Measurements from ENCODE around the gene SETD4. TPM values are rescaled to one million over a fixed set of nuclear protein-coding genes. Genes with fewer than 3 reads are reported as not detected.
A peak's percentile ranks its signal among the peaks of the same experiment; 100 is the strongest.
"Not testable (repeated sequence)": the region's sequence is repeated elsewhere in the genome, so short reads cannot be mapped to it uniquely, and the experiment has no call there.

Gene SETD4
- total RNA-seq, 2 donors from 2014 or later: 16.5 to 19.1 TPM

GRCh38 chr21:36093512-36093911, 33.2 kb upstream of the SETD4 start:
- no peak for DNase-seq
- no peaks in the 10 kb centered on the region for H3K4me1 Mint-ChIP-seq
- peaks cover 2% of the 10 kb centered on the region for H3K9me3 ChIP-seq (ENCODE audit: control insufficient read depth, low read length, poor library complexity, severe bottlenecking)
- H3K36me3 Mint-ChIP-seq (ENCODE audit: low read depth): peaks cover 2% of the 10 kb centered on the region
- H3K4me3 Mint-ChIP-seq: no peak overlapping the region
- no peak overlapping the region for H3K27ac Mint-ChIP-seq
- no peaks in the 10 kb centered on the region for H3K27me3 Mint-ChIP-seq
- ATAC-seq: no peak

GRCh38 chr21:36092681-36093080, 32.4 kb upstream of the SETD4 start:
- no peak overlapping the region for H3K4me3 Mint-ChIP-seq
- H3K27me3 Mint-ChIP-seq: no peaks in the 10 kb centered on the region
- peaks cover 2% of the 10 kb centered on the region for H3K36me3 Mint-ChIP-seq (ENCODE audit: low read depth)
- no peaks in the 10 kb centered on the region for H3K4me1 Mint-ChIP-seq
- peaks cover 2% of the 10 kb centered on the region for H3K9me3 ChIP-seq (ENCODE audit: control insufficient read depth, low read length, poor library complexity, severe bottlenecking)
- ATAC-seq: no peak
- no peak overlapping the region for H3K27ac Mint-ChIP-seq
- no peak for DNase-seq

- H3K27me3 Mint-ChIP-seq: no peaks in the 10 kb centered on the region
- no peak for DNase-seq
- peaks cover 2% of the 10 kb centered on the region for H3K9me3 ChIP-seq (ENCODE audit: control insufficient read depth, low read length, poor library complexity, severe bottlenecking)
- H3K27ac Mint-ChIP-seq: no peak overlapping the region
- H3K4me3 Mint-ChIP-seq: no peak overlapping the region
- ATAC-seq: no peak
- peaks cover 3% of the 10 kb centered on the region for H3K4me1 Mint-ChIP-seq
- no peaks in the 10 kb centered on the region for H3K36me3 Mint-ChIP-seq (ENCODE audit: low read depth)
Measured at GRCh38 chr21:36089946-36090345, 29.6 kb upstream of the SETD4 start.

GRCh38 chr21:36087362-36088138, 27.2 kb upstream of the SETD4 start:
- no peaks in the 10 kb centered on the region for H3K27me3 Mint-ChIP-seq
- no peak for DNase-seq
- H3K4me3 Mint-ChIP-seq: no peak overlapping the region
- no peak for ATAC-seq
- peak overlapping the region; percentile 47 for H3K27ac Mint-ChIP-seq
- H3K4me1 Mint-ChIP-seq: peaks cover 3% of the 10 kb centered on the region
- H3K36me3 Mint-ChIP-seq (ENCODE audit: low read depth): no peaks in the 10 kb centered on the region
- no peaks in the 10 kb centered on the region for H3K9me3 ChIP-seq (ENCODE audit: control insufficient read depth, low read length, poor library complexity, severe bottlenecking)

- no peak overlapping the region for H3K27ac Mint-ChIP-seq
- H3K36me3 Mint-ChIP-seq (ENCODE audit: low read depth): peaks cover 2% of the 10 kb centered on the region
- DNase-seq: no peak
- no peak for ATAC-seq
- H3K4me1 Mint-ChIP-seq: peaks cover 9% of the 10 kb centered on the region
- no peak overlapping the region for H3K4me3 Mint-ChIP-seq
- no peaks in the 10 kb centered on the region for H3K9me3 ChIP-seq (ENCODE audit: control insufficient read depth, low read length, poor library complexity, severe bottlenecking)
- peaks cover 6% of the 10 kb centered on the region for H3K27me3 Mint-ChIP-seq
Measured at GRCh38 chr21:36082237-36082664, 21.9 kb upstream of the SETD4 start.

- no peaks in the 10 kb centered on the region for H3K9me3 ChIP-seq (ENCODE audit: control insufficient read depth, low read length, poor library complexity, severe bottlenecking)
- no peak for DNase-seq
- Mint-ChIP-seq H3K4me1 (peaks cover 8% of the 10 kb centered on the region), H3K27ac (no peak overlapping the region), H3K27me3 (peaks cover 13% of the 10 kb centered on the region), H3K36me3 (ENCODE audit: low read depth) (peaks cover 2% of the 10 kb centered on the region), H3K4me3 (no peak overlapping the region)
- ATAC-seq: no peak
Measured at GRCh38 chr21:36080386-36080785, 20.1 kb upstream of the SETD4 start.

GRCh38 chr21:36079671-36080070, 19.3 kb upstream of the SETD4 start:
- H3K27ac Mint-ChIP-seq: no peak overlapping the region
- H3K27me3 Mint-ChIP-seq: peaks cover 13% of the 10 kb centered on the region
- peaks cover 2% of the 10 kb centered on the region for H3K36me3 Mint-ChIP-seq (ENCODE audit: low read depth)
- DNase-seq (no peak), ATAC-seq (no peak)
- peak overlapping the region; percentile 59 for H3K4me3 Mint-ChIP-seq
- H3K4me1 Mint-ChIP-seq: peaks cover 8% of the 10 kb centered on the region
- no peaks in the 10 kb centered on the region for H3K9me3 ChIP-seq (ENCODE audit: control insufficient read depth, low read length, poor library complexity, severe bottlenecking)

GRCh38 chr21:36079010-36079649, 18.8 kb upstream of the SETD4 start:
- peaks cover 2% of the 10 kb centered on the region for H3K36me3 Mint-ChIP-seq (ENCODE audit: low read depth)
- ATAC-seq (peak; percentile 54), DNase-seq (no peak)
- H3K27ac Mint-ChIP-seq: no peak overlapping the region
- peaks cover 8% of the 10 kb centered on the region for H3K4me1 Mint-ChIP-seq
- H3K9me3 ChIP-seq (ENCODE audit: control insufficient read depth, low read length, poor library complexity, severe bottlenecking): no peaks in the 10 kb centered on the region
- peaks cover 13% of the 10 kb centered on the region for H3K27me3 Mint-ChIP-seq
- peak overlapping the region; percentile 59 for H3K4me3 Mint-ChIP-seq

GRCh38 chr21:36077758-36078157, 17.4 kb upstream of the SETD4 start:
- H3K4me1 Mint-ChIP-seq: peaks cover 8% of the 10 kb centered on the region
- ATAC-seq (no peak), DNase-seq (no peak)
- H3K36me3 Mint-ChIP-seq (ENCODE audit: low read depth): peaks cover 2% of the 10 kb centered on the region
- H3K9me3 ChIP-seq (ENCODE audit: control insufficient read depth, low read length, poor library complexity, severe bottlenecking): no peaks in the 10 kb centered on the region
- peaks cover 13% of the 10 kb centered on the region for H3K27me3 Mint-ChIP-seq
- H3K27ac Mint-ChIP-seq: no peak overlapping the region
- H3K4me3 Mint-ChIP-seq: no peak overlapping the region

GRCh38 chr21:36076878-36077655, 16.7 kb upstream of the SETD4 start:
- Mint-ChIP-seq H3K27me3 (peaks cover 17% of the 10 kb centered on the region), H3K27ac (no peak overlapping the region), H3K4me1 (peaks cover 10% of the 10 kb centered on the region), H3K36me3 (ENCODE audit: low read depth) (peaks cover 4% of the 10 kb centered on the region), H3K4me3 (no peak overlapping the region)
- DNase-seq (no peak), ATAC-seq (no peak)
- H3K9me3 ChIP-seq (ENCODE audit: control insufficient read depth, low read length, poor library complexity, severe bottlenecking): no peaks in the 10 kb centered on the region

GRCh38 chr21:36075953-36076352, 15.6 kb upstream of the SETD4 start:
- Mint-ChIP-seq H3K4me3 (no peak overlapping the region), H3K27me3 (peaks cover 20% of the 10 kb centered on the region), H3K36me3 (ENCODE audit: low read depth) (peaks cover 10% of the 10 kb centered on the region), H3K27ac (no peak overlapping the region), H3K4me1 (peaks cover 19% of the 10 kb centered on the region)
- H3K9me3 ChIP-seq (ENCODE audit: control insufficient read depth, low read length, poor library complexity, severe bottlenecking): no peaks in the 10 kb centered on the region
- ATAC-seq (no peak), DNase-seq (no peak)

GRCh38 chr21:36075171-36075570, 14.8 kb upstream of the SETD4 start:
- peaks cover 24% of the 10 kb centered on the region for H3K4me1 Mint-ChIP-seq
- peak overlapping the region; percentile 41 for H3K4me3 Mint-ChIP-seq
- H3K27me3 Mint-ChIP-seq: peaks cover 19% of the 10 kb centered on the region
- H3K27ac Mint-ChIP-seq: no peak overlapping the region
- ATAC-seq (no peak), DNase-seq (no peak)
- no peaks in the 10 kb centered on the region for H3K9me3 ChIP-seq (ENCODE audit: control insufficient read depth, low read length, poor library complexity, severe bottlenecking)
- H3K36me3 Mint-ChIP-seq (ENCODE audit: low read depth): peaks cover 10% of the 10 kb centered on the region

GRCh38 chr21:36073911-36074310, 13.6 kb upstream of the SETD4 start:
- H3K4me1 Mint-ChIP-seq: peaks cover 23% of the 10 kb centered on the region
- peaks cover 14% of the 10 kb centered on the region for H3K27me3 Mint-ChIP-seq
- H3K4me3 Mint-ChIP-seq; H3K27ac Mint-ChIP-seq; H3K9me3 ChIP-seq (ENCODE audit: control insufficient read depth, low read length, poor library complexity, severe bottlenecking); ATAC-seq; DNase-seq; H3K36me3 Mint-ChIP-seq (ENCODE audit: low read depth): not testable (repeated sequence)

All from T-helper 17 cell (primary cell).